Stimulated activated CD8-positive, alpha-beta memory T cell treated with anti-CD3 and anti-CD28 coated beads, Interleukin-7, amount 100 ng/mL, for 4 hours (primary cell): ENCODE results near the gene KRT35.

Experiments
- DNase-seq, 2 donors: peaks; one replicate each; pipeline ENCODE4 v3.0.0-alpha.2; 2020; ENCODE audit warnings: low read depth in 2 of 2

KRT35 gene

DNA sequence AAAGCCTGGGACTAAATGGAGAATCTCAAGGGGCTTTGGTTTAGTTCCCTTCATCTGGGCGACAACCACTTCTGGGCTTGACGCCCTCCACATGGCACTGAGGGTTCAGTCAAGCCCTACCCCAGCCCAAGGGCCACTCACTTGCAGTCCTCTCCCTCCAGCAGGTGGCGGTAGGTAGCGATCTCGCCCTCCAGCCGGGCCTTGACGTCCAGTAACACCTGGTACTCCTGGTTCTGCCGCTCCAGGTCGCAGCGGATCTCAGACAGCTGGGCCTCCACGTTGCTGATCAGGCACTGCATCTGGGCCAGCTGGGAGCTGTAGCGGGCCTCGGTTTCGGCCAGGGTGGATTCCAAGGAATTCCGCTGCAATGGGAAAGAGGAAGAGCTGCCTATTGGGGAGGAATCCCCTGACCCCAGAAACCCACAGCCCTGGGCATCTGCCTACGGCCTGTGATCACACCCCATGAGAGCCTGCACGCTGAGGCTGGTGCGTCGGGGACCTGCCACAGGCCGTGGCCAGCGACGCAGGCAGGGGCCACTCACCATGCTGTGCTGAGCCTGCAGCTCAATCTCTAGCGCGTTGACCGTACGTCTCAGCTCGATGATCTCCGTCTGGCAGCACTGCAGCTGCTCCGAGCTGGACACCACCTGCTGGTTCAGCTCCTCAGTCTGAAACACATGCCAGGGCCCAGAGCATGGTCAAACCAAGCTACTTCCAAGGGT lies 6.0 kb upstream of the KRT35 start:
- no peak for DNase-seq

DNA sequence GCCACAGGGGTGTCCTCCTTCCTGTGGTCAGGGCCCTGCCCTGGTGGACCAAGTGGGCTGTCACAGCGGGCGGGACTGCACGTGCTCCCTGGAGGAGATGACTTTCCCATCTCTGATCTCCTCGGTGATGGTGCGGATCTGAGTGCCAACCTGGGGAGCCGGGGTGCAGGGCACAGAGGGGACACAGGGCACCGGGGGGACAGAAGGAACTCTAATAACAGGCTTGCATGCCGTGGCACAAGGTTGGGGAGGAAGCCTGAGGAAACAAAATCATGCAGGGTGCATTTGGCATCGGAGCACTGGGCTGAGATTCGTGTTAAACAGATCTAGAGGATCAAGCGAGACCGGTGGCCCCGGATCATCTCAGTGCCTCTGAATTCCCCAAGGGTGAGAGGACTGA lies 5.4 kb upstream of the KRT35 start:
- no peak for DNase-seq

DNA sequence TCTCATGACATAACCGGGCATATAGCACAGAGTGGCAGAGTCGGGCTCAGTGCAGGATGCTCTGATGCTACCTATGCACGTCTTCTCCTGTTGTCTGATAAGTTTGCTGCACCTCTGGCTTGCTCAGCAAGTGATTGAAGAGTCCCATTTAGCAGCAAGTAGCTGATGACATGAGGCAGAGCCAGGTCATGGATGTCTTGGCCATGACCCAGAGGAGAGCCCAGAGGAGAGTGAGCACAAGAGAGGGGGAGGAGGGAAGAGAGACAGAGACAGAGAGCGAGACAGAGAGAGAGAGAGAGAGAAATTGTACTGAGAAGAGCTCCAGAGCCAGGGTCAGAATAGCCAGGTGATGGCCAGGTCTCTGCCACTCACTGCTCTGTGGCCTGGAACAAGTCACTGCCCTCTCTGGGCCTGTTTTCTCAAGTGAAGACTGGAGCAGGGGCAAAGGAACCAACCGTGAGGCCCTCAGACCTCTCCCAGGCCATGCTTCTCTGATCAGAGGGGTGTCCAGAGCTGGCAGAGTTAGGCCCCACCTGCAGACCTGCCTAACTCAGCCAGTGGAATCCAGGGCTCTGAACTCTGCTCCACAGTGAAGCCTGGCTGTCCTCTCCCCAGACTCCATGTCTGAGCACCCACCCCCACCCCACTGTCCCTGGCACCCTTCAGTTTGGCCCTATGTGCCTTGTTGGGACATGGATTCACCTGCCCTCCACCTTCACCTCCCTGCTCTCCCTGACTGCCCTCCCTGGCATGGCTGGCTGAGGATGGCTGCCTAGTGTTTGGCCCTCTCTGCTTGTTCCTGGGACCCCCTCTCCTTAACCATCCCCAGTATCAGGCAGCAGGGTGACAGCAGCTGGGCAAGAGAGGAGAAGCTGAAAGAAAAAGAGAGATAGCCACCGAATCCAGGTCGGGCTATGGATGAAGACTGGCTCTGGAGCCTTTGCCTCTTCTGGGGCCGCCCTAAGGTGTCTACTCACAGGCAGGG lies 4.3 kb upstream of the KRT35 start:
- no peak for DNase-seq

DNA sequence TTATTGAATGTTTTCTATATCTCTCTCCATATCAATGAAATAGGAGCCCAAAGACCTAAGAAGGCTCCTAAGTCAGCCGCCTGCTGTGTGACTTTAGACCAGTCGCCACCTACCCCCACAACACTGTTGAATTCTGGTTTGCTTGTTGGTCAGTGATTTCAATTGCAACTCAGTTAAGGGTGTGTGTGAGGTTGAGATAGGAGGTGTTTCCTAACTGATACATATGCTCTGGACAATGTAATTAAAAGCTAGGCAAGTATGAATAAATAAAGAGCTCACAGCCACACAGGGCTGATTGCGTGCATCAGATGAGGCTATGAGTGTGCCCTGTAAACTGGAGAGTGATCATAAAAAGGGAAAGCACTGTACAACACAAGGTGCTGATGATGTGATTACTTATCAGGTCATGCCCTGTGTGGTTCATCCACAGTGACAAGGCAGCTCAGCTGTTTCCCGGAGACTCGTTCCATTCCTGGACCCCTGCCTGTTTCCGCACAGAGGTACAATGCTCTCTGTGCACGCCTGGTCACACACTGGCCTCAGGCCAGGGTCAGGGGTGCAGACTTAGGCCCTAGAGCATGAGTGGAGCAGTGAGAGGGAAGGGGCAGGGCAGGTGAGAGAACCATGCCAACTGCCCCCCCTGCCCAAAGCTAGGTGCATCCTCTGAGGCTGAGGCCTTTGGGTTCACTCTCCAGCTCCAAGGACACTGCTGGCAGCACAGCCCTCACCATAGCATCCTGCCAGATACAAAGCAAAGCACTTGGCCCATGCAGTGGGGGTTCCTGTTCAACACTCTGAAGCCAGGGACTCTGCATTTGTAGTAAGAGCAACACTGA lies 3.3 kb upstream of the KRT35 start:
- no peak for DNase-seq

DNA sequence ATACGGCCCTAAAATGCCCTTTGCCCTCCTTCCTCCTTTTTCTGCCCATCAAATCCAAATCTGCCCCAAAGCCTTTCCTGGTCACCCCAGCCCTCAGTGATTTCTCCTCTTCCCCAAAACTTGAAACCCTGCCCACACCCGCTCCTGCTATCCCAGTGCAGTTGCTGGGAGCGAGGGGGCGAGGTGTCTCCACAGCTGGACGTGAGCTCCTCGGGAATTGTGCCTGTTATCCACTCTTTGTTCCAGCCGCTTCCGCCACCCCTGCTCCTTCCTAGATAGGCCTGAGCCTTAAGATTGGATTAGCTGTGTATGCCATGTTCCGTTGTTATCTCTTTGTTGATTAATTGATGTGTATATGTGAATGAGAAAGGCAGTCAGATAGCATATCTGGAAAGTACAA lies 2.6 kb upstream of the KRT35 start:
- DNase-seq, result no peak

DNA sequence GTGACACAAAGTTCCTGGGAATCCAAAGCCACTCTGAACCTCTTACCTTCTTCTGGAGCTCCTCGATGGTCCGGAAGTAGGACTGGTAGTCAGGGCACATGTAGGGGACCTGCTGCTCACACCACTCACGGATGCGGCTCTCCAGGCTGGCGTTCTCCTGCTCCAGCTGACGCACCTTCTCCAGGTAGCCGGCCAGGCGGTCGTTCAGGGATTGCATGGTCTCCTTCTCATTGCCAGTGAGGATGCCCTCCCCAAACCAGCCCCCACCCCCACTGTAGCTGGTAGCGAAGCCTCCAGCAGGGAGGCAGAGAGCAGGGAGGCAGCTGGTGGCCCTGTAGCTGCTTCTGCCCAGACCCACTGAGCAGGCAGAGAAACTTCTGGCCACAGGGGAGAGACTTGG lies 370 bp downstream of the KRT35 start:
- DNase-seq, result no peak

DNA sequence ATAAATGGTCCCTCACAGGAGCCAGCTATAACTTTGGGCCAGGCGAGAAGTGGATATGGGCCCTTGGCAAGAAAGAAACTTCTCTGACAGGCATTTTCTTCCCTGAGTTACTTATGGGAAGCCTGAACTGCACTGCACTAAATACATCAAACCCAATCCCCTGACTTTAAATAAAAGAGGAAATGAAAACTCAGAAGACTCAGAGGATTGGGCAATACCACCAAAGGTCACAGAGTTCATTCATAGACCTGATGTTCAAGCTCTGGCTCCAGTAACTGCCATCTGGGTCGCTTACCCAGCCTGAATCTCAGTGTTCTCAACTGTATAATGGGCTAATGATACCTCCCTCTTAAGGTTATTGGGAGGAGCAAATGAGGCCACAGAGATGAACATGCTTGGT lies 815 bp downstream of the KRT35 start:
- no peak for DNase-seq

DNA sequence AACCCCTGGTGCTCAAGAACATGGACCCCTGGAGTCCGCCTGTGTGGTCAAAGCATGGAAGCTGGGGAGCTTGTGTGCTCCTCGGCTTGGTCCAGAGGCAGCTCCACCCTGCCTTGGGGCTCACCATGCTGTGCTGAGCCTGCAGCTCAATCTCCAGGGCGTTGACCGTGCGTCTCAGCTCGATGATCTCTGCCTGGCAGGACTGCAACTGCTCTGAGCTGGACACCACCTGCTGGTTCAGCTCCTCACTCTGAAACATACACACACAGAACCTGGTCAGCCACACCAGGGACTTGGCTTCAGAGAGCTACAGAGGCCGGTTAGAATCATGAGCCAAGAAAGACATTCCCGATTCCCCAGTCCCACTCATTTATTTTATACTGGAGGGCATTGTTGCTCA lies 2.7 kb downstream of the KRT35 start:
- no peak for DNase-seq

DNA sequence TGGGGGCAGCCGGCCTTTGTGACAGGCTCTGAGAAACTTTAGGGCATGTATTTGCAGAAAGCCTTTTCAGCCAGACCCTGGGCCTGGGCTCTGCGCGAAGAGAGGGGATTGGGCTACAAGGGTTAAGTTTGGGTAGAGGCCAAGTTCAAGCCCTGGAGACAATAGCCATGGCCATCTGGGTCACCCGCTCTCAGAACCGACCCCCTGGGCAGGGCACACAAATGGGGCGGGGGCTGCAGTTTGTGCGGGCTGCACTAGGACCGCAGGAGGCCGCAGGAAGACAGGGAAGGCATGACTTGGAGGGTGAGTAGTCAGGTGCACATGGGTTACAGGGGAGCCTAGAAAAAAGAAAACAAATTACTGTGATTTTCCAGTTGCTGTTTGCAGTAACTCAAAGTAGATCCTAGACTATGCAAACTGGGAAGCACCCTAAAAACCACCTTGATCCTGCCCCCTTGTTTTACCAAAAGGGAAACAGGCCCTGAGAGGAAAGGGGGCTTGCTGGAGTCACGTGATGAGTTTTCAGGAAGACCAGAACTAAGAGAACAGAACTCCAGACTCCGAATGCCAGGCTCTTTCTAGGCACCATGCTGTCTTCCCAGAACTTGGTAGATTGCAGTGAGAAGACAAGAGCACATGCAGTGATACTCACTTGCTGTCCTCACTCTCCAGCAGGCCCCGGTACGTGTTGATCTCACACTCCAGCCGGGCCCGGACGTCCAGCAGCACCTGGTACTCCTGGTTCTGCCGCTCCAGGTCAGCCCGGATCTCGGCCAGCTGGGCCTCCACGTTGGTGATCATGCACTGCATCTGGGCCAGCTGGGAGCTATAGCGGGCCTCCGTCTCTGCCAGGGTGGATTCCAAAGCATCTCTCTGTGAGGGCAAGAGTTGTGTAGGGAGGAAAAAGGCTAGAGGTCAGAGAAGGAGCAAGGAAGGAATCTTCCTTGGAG lies 3.8 kb downstream of the KRT35 start:
- DNase-seq, result no peak

DNA sequence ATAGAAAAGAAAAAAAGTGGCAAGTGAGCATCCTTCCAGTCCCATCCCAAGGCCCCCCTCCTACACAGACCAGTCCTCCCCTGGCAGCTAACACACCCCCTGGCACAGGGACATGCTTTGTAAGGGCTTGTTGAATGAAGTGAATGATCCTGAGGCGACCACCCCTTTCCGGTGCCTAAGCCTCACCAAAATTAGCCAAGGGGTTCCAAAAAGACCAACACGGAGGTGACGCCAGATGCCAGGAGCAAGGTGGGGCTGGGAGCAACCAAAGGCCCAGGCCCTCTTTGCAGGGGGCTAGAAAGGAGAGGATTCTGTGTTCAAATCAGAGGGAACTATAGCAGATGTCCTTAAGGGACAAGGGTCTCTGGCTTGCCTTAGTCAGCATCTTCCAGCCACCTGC lies 5.5 kb downstream of the KRT35 start:
- DNase-seq, result no peak

DNA sequence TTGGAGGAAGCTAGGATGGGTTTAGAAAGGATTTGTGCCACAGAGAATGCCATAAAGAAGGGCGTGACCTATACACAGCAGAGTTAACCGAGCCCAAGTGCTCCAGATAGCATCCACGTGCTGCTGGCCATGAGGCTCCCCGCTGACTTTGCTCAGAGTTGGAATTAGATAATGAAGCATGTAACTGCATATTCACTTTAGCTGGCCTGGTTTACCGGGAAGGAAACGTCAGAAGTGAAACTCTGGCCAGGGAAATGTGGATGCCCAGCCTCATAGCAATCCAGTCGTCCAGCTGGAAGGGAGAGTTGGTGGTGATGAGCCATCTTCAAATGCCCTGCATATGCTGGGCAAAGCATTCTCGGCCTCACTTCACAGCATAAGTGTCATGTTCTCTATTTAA lies 6.1 kb downstream of the KRT35 start:
- no peak for DNase-seq

DNA sequence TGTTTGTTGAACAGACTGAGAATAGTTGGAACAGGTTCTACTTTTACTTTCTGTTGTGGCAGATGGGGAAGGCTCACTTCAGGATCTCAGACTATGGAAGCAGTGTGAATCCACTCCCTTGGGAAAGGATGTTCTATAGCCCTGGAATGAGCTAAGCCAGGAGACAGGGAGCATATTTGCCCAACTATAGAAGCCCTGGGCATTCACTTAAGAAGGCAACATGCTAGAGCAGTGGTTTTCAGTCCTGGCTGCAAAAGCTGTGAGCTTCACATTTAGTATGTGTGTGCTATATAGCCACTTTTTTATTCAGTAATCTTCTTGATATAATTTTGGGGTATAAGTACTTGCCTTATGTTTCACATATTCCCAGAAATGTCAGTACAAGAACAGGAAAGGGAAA lies 12.6 kb downstream of the KRT35 start:
- DNase-seq, result no peak

DNA sequence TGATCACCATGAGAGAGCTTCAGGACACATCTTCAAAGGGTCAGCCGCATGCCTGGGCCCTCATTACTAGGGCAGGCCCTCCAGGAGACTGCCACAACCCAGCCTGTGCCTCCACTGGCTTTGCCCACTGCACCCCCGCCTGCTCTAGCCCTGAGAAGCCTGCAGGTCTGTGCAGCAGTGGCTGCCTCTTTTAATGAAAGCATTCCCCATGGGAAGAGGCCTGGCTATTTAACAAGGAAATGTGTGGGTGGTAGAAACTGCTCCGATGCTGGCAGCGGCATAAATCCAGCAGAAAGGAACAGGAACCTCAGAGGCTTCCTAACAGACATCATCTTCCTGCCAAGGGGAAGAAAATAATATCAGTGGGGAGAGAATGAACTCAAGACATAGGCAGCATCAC lies 13.4 kb downstream of the KRT35 start:
- DNase-seq, result no peak

DNA sequence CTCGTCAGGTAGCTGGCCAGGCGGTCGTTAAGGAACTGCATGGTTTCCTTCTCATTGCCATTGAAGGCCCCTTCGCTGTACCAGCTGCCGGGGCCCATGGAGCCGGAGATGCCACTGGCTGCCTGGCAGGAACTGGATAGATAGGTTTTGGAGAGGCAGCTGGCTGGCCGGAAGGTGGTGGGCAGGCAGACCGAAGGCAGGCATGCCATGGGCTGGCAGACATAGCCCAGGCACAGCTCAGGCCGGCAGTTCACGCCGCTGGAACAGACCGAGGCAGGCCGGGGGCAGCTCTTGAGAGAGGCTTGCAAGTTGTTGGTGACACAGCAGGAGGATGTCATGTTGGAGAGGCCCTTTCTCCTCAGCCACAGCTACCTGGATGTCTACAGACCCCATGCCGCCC lies 14.0 kb downstream of the KRT35 start, which contains the start of gene KRT32:
Gene KRT32, minus strand, starts transcription at position 399 of the 400 bp plus-strand sequence. Its CDS starts 61 bp downstream, at position 338.
- DNase-seq, result no peak

DNA sequence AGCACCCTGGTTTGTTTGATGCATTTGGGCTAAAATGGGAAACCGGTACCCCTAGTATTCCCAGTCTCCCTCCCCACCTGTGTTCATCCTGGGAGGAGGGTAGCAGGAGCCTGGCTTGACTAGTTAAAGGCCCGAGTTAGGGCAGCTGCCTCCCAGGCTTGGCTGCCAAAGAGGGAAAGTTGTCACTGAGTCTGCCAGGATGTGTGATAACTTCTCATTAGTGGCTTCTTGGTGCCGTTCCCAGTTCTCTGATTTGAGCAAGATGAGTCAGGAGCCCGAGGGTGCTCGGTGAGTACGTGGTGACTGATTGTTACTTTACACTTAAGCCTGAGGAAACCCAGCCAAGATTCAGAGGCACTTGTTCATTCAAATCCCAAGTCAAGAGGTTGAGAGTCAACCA lies 16.3 kb downstream of the KRT35 start:
- DNase-seq, result no peak

DNA sequence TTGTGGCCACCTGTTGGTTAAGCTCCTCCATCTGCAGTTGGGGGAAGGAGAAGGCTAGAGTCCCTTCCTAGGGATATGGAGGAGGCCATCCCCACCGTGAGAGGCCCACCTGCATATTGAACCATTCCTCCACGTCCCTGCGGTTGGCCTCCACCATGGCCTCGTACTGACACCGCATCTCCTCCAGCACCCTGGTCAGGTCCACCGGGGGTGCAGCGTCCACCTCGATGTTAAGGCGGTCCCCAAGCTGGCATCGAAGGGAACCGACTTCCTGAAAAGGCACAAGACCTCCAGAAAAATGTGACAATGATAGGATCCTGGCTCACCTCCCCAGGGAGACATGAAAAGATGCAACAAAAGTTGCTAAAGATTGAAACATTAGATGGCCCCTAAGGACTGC lies 16.8 kb downstream of the KRT35 start:
- DNase-seq, result no peak

DNA sequence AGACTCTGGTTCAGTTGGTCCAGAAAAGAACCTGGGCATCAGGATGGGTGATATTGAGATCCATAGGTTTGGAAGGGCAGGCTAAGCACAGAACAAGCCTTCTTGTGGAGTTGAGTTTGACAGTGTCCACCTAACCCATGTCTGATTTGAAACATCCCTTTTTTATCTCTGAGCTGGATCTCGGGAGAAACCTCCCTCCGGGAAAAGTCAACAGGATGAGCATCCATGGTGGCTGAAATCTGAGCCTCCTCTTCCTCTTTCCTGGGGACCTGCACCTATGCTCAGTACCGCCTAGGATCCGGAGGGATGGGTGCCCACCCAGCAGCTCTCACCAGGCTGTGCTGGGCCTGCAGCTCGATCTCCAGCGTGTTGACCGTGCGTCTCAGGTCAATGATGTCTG lies 17.2 kb downstream of the KRT35 start:
- no peak for DNase-seq

DNA sequence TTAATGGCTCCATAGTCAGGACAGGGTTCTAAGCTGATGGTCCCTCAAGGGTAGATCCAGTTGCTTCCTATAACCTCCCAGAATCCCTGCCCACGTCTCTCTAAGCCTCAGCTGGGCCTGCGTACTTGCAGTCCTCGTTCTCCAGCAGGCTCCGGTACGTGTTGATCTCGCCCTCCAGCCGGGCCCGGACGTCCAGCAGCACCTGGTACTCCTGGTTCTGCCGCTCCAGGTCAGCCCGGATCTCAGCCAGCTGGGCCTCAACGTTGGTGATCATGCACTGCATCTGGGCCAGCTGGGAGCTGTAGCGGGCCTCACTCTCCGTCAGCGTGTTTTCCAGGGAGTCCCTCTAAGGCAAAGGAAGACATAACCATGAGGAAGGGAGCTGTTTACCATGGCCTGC lies 18.2 kb downstream of the KRT35 start:
- DNase-seq, result no peak

DNA sequence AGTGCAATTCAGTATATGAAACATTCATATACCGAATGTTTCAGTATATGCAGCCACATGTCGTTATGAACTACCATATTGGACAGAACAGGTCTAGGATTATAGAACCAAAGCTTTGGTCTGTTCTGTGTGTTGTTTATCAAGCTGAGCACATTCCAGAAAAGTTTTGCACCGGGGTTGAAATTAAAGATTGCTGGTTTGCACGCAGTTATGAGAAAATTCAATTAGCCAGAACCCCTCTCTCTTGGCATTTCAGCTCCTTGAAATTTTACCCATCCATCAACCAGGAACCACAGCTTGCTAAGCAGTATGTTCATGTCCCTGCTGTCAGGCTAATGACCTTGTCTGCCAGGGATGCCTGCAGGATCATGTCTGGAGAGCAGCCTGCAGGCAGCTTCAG lies 23.3 kb downstream of the KRT35 start:
- DNase-seq, result no peak

DNA sequence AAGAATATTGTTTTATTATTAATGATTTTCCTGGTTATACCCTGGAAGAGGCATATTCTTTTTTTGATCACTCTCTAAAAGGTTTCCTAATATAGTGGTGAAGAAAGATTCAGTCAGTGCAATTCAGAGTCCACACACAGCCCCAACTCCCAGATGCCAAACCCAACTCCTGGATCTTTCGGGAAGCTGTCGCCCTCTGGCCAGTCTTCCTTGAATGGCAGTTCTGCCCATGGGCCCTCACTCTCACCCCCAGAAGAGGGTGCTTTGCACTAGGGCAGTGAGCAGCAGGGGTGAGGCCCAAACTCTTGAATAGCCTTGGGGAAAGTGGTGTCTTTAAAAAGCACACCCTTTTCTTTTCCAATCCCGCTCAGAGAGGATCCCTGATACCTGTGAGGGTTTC lies 24.7 kb downstream of the KRT35 start:
- no peak for DNase-seq

DNA sequence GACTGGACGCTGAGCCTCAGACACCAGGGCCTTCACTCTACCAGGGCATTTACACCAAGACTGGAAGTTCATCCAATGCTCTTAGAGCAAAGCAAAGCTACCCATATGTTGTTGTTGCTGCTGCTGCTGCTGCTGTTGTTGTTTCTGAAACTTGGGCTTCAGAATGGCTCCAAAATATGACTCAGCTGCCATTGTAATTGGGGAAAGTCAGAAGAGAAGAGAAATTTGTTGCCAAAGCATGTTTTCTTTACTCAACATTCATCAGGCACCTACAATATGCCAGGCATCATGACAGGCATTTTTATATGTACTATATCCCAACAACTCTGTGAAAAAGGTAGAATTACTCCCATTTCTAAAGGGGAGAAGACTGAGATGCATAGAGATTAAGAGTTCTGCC lies 25.7 kb downstream of the KRT35 start:
- no peak for DNase-seq
